ENCODE data around the gene DOCK2. TPM values are rescaled to one million over a fixed set of nuclear protein-coding genes. Genes with fewer than 3 reads are reported as not detected.

DOCK2 gene
- total and polyA plus RNA-seq, 8 donors: 0.73 to 15.6 (median 1.7) TPM

- H3K4me3 ChIP-seq: no peak overlapping the region
- no peaks in the 10 kb centered on the region for H3K9me3 ChIP-seq
- 84 to 100% methylated on average over 1 of the region's 1 CpG for WGBS, 2 donors
- TF ChIP-seq, protein P1, sequence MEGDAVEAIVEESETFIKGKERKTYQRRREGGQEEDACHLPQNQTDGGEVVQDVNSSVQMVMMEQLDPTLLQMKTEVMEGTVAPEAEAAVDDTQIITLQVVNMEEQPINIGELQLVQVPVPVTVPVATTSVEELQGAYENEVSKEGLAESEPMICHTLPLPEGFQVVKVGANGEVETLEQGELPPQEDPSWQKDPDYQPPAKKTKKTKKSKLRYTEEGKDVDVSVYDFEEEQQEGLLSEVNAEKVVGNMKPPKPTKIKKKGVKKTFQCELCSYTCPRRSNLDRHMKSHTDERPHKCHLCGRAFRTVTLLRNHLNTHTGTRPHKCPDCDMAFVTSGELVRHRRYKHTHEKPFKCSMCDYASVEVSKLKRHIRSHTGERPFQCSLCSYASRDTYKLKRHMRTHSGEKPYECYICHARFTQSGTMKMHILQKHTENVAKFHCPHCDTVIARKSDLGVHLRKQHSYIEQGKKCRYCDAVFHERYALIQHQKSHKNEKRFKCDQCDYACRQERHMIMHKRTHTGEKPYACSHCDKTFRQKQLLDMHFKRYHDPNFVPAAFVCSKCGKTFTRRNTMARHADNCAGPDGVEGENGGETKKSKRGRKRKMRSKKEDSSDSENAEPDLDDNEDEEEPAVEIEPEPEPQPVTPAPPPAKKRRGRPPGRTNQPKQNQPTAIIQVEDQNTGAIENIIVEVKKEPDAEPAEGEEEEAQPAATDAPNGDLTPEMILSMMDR (IDR thresholded peaks at IDR 0.05): no peak
- intact Hi-C loops (cut with DNase I): no loop called here
- DNase-seq: no peak
- H3K27ac ChIP-seq: no peak overlapping the region
- FAIRE-seq: no peak
- H3K36me3 ChIP-seq: no peaks in the 10 kb centered on the region
- ATAC-seq: no peak
- H3K27me3 ChIP-seq: no peaks in the 10 kb centered on the region
- H3K4me1 ChIP-seq: no peaks in the 10 kb centered on the region
These were observed 107.3 kb downstream of the DOCK2 start for GRCh38 chr5:169744336-169744735.

GRCh38 chr5:169745441-169746146 lies 108.5 kb downstream of the DOCK2 start:
- TF ChIP-seq, protein P1 (IDR thresholded peaks at IDR 0.05): no peak
- no peak overlapping the region for H3K27ac ChIP-seq
- intact Hi-C loops (cut with DNase I): no loop called here
- FAIRE-seq: no peak
- no peaks in the 10 kb centered on the region for H3K4me1 ChIP-seq
- no peak for DNase-seq
- no peak for ATAC-seq
- H3K4me3 ChIP-seq: no peak overlapping the region
- H3K36me3 ChIP-seq: no peaks in the 10 kb centered on the region
- H3K27me3 ChIP-seq: no peaks in the 10 kb centered on the region
- H3K9me3 ChIP-seq: no peaks in the 10 kb centered on the region
- 66 to 69% methylated on average over 6 of the region's 6 CpGs for whole genome bisulfite sequencing, 2 donors

GRCh38 chr5:169746147-169746694 lies 109.1 kb downstream of the DOCK2 start:
- DNase-seq (no peak), FAIRE-seq (no peak), ATAC-seq (no peak)
- Histone ChIP-seq H3K9me3 (no peaks in the 10 kb centered on the region), H3K36me3 (no peaks in the 10 kb centered on the region), H3K27me3 (no peaks in the 10 kb centered on the region), H3K4me1 (no peaks in the 10 kb centered on the region), H3K27ac (no peak overlapping the region), H3K4me3 (no peak overlapping the region)
- intact Hi-C loops (cut with DNase I): no loop called here
- TF ChIP-seq, protein P1 (IDR thresholded peaks at IDR 0.05): no peak
- WGBS, 2 donors: 27% methylated on average over 5 of the region's 5 CpGs

GRCh38 chr5:169748174-169748573 lies 111.1 kb downstream of the DOCK2 start:
- TF ChIP-seq, protein P1 (IDR thresholded peaks at IDR 0.05): no peak
- no peaks in the 10 kb centered on the region for H3K36me3 ChIP-seq
- WGBS, 2 donors: 62 to 64% methylated on average over 3 of the region's 3 CpGs
- no peaks in the 10 kb centered on the region for H3K9me3 ChIP-seq
- no peak overlapping the region for H3K27ac ChIP-seq
- no peak for FAIRE-seq
- intact Hi-C loops (cut with DNase I): no loop called here
- DNase-seq: no peak
- H3K4me3 ChIP-seq: no peak overlapping the region
- no peaks in the 10 kb centered on the region for H3K4me1 ChIP-seq
- ATAC-seq: no peak
- H3K27me3 ChIP-seq: no peaks in the 10 kb centered on the region

- ATAC-seq: no peak
- TF ChIP-seq, protein P1 (IDR thresholded peaks at IDR 0.05): no peak
- intact Hi-C loops (cut with DNase I): no loop called here
- WGBS, 2 donors: 74 to 84% methylated on average over 3 of the region's 3 CpGs
- Histone ChIP-seq H3K4me3 (no peak overlapping the region), H3K36me3 (no peaks in the 10 kb centered on the region), H3K4me1 (no peaks in the 10 kb centered on the region), H3K27ac (no peak overlapping the region), H3K27me3 (no peaks in the 10 kb centered on the region), H3K9me3 (no peaks in the 10 kb centered on the region)
- FAIRE-seq: no peak
- no peak for DNase-seq
These were observed 112.2 kb downstream of the DOCK2 start for GRCh38 chr5:169749295-169749694.
